SHP77 (cell line): ENCODE measurements around the gene KRT81.
"Not testable (repeated sequence)": the region's sequence is repeated elsewhere in the genome, so short reads cannot be mapped to it uniquely, and the experiment has no call there.

Experiments used
- DNase-seq, 2 experiments: peaks; one replicate each; lab custom pipeline; 2025; lab: John Stamatoyannopoulos, UW

The KRT81 gene

GRCh38 chr12:52253391-52254179 lies 37.7 kb downstream of the KRT81 start:
- DNase-seq: no peak

GRCh38 chr12:52252728-52253343 lies 38.5 kb downstream of the KRT81 start:
- DNase-seq: no peak

GRCh38 chr12:52252175-52252615 lies 39.1 kb downstream of the KRT81 start:
- DNase-seq: not testable (repeated sequence)

- DNase-seq: no peak
These were observed 39.8 kb downstream of the KRT81 start for GRCh38 chr12:52251367-52252051.

- no peak for DNase-seq
These were observed 41.0 kb downstream of the KRT81 start for GRCh38 chr12:52250048-52250990.

- no peak for DNase-seq
These were observed 41.8 kb downstream of the KRT81 start for GRCh38 chr12:52249511-52250047.

- no peak for DNase-seq
These were observed 42.5 kb downstream of the KRT81 start for GRCh38 chr12:52248541-52249461.

GRCh38 chr12:52247622-52248540 lies 43.5 kb downstream of the KRT81 start:
- no peak for DNase-seq

- peak; percentile 83 to 86 for DNase-seq
These were observed 44.4 kb downstream of the KRT81 start for GRCh38 chr12:52246720-52247621.

- no peak for DNase-seq
These were observed 45.3 kb downstream of the KRT81 start for GRCh38 chr12:52245962-52246569.

GRCh38 chr12:52245259-52245961 lies 45.9 kb downstream of the KRT81 start:
- peak; percentile 48 to 75 for DNase-seq

- peak; percentile 50 to 52 for DNase-seq
These were observed 46.7 kb downstream of the KRT81 start for GRCh38 chr12:52244615-52244994.

- peak; percentile 71 to 90 for DNase-seq
These were observed 47.3 kb downstream of the KRT81 start for GRCh38 chr12:52243856-52244614.

GRCh38 chr12:52243259-52243855 lies 48.0 kb downstream of the KRT81 start:
- peak; percentile 22 to 41 for DNase-seq

- DNase-seq: no peak
These were observed 48.7 kb downstream of the KRT81 start for GRCh38 chr12:52242442-52243258.
